WTC11 (cell line): ENCODE data around the gene TAOK3.
"Not testable (repeated sequence)": the region's sequence is repeated elsewhere in the genome, so short reads cannot be mapped to it uniquely, and the experiment has no call there.

Source experiments
- CREB1 ChIP-seq: sonication (generic); formaldehyde crosslinking; IDR thresholded peaks from 2 replicates; pipeline ENCODE4 v1.8.0; 2023; ENCODE audit warnings: mild to moderate bottlenecking, missing genetic modification reagents
- CREM ChIP-seq: sonication (generic); formaldehyde crosslinking; IDR thresholded peaks from 2 replicates; pipeline ENCODE4 v1.8.1; 2022; ENCODE audit warnings: mild to moderate bottlenecking, missing genetic modification reagents, moderate library complexity
- JAZF1 ChIP-seq: fragments of 250-450 bp; sonication (Bioruptor Pico); IDR thresholded peaks from 2 replicates; pipeline ENCODE4 v1.9.0; 2021; ENCODE audit warnings: moderate library complexity, mild to moderate bottlenecking, inconsistent platforms
- NR1H2 ChIP-seq: sonication (generic); formaldehyde crosslinking; IDR thresholded peaks from 2 replicates; pipeline ENCODE4 v1.9.0; 2021; ENCODE audit warnings: mild to moderate bottlenecking, moderate library complexity, missing genetic modification reagents
- NR3C1 ChIP-seq: sonication (generic); formaldehyde crosslinking; conservative IDR thresholded peaks from 2 replicates; pipeline ENCODE4 v1.8.1; 2023; ENCODE audit warnings: low read depth, mild to moderate bottlenecking, missing genetic modification reagents
- OVOL2 ChIP-seq: fragments of 250-450 bp; sonication (Bioruptor Pico); IDR thresholded peaks from 2 replicates; pipeline ENCODE4 v1.9.0; 2021; ENCODE audit warnings: mild to moderate bottlenecking, borderline replicate concordance
- SMAD4 ChIP-seq: sonication (generic); formaldehyde crosslinking; IDR thresholded peaks from 2 replicates; pipeline ENCODE4 v1.8.0; 2022; ENCODE audit warnings: mild to moderate bottlenecking, missing genetic modification reagents
- SP1 ChIP-seq: sonication (generic); formaldehyde crosslinking; conservative IDR thresholded peaks from 2 replicates; pipeline ENCODE4 v1.8.1; 2022; ENCODE audit warnings: missing genetic modification reagents
- ZNF263 ChIP-seq: sonication (generic); formaldehyde crosslinking; IDR thresholded peaks from 2 replicates; pipeline ENCODE4 v1.8.1; 2022; ENCODE audit warnings: low read depth, mild to moderate bottlenecking, moderate library complexity, missing genetic modification reagents
- TF ChIP-seq, protein P1 (sequence below): fragments of 200-600 bp; IDR thresholded peaks from 2 replicates; pipeline ENCODE4 v1.8.0; 2022; ENCODE audit warnings: antibody characterized with exemption
- TF ChIP-seq, protein P2 (sequence below): sonication (generic); formaldehyde crosslinking; IDR thresholded peaks from 2 replicates; pipeline ENCODE4 v1.8.1; 2023; ENCODE audit warnings: mild to moderate bottlenecking, missing genetic modification reagents
- TF ChIP-seq, protein P3 (sequence below): sonication (generic); formaldehyde crosslinking; IDR thresholded peaks from 2 replicates; pipeline ENCODE4 v1.8.1; 2022; ENCODE audit warnings: low read depth, missing genetic modification reagents, borderline replicate concordance
- TF ChIP-seq, protein P4 (sequence below): sonication (generic); formaldehyde crosslinking; IDR thresholded peaks from 2 replicates; pipeline ENCODE4 v1.8.0; 2023; ENCODE audit warnings: missing genetic modification reagents, mild to moderate bottlenecking, borderline replicate concordance

DNA sequence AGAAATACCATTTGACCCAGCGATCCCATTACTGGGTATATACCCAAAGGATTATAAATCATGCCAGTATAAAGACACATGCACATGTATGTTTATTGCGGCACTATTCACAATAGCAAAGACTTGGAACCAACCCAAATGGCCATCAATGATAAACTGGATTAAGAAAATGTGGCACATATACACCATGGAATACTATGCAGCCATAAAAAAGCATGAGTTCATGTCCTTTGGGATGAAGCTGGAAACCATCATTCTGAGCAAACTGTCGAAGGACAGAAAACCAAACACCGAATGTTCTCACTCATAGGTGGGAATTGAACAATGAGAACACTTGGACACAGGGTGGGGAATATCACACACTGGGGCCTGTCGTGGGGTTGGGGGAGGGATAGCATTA, 243.3 kb downstream of the TAOK3 start:
- TF ChIP-seq OVOL2 (CRISPR knock-in tag); NR3C1 (CRISPR knock-in tag); NR1H2 (CRISPR knock-in tag); JAZF1 (CRISPR knock-in tag); CREB1 (CRISPR knock-in tag); CREM (CRISPR knock-in tag); SMAD4; ZNF263; SP1 (CRISPR knock-in tag): not testable (repeated sequence)
- TF ChIP-seq, protein P1, sequence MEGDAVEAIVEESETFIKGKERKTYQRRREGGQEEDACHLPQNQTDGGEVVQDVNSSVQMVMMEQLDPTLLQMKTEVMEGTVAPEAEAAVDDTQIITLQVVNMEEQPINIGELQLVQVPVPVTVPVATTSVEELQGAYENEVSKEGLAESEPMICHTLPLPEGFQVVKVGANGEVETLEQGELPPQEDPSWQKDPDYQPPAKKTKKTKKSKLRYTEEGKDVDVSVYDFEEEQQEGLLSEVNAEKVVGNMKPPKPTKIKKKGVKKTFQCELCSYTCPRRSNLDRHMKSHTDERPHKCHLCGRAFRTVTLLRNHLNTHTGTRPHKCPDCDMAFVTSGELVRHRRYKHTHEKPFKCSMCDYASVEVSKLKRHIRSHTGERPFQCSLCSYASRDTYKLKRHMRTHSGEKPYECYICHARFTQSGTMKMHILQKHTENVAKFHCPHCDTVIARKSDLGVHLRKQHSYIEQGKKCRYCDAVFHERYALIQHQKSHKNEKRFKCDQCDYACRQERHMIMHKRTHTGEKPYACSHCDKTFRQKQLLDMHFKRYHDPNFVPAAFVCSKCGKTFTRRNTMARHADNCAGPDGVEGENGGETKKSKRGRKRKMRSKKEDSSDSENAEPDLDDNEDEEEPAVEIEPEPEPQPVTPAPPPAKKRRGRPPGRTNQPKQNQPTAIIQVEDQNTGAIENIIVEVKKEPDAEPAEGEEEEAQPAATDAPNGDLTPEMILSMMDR = not testable (repeated sequence)
- TF ChIP-seq, protein P2, sequence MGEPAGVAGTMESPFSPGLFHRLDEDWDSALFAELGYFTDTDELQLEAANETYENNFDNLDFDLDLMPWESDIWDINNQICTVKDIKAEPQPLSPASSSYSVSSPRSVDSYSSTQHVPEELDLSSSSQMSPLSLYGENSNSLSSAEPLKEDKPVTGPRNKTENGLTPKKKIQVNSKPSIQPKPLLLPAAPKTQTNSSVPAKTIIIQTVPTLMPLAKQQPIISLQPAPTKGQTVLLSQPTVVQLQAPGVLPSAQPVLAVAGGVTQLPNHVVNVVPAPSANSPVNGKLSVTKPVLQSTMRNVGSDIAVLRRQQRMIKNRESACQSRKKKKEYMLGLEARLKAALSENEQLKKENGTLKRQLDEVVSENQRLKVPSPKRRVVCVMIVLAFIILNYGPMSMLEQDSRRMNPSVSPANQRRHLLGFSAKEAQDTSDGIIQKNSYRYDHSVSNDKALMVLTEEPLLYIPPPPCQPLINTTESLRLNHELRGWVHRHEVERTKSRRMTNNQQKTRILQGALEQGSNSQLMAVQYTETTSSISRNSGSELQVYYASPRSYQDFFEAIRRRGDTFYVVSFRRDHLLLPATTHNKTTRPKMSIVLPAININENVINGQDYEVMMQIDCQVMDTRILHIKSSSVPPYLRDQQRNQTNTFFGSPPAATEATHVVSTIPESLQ = not testable (repeated sequence)
- TF ChIP-seq, protein P3, sequence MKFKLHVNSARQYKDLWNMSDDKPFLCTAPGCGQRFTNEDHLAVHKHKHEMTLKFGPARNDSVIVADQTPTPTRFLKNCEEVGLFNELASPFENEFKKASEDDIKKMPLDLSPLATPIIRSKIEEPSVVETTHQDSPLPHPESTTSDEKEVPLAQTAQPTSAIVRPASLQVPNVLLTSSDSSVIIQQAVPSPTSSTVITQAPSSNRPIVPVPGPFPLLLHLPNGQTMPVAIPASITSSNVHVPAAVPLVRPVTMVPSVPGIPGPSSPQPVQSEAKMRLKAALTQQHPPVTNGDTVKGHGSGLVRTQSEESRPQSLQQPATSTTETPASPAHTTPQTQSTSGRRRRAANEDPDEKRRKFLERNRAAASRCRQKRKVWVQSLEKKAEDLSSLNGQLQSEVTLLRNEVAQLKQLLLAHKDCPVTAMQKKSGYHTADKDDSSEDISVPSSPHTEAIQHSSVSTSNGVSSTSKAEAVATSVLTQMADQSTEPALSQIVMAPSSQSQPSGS (CRISPR knock-in tag) = not testable (repeated sequence)
- TF ChIP-seq, protein P4, sequence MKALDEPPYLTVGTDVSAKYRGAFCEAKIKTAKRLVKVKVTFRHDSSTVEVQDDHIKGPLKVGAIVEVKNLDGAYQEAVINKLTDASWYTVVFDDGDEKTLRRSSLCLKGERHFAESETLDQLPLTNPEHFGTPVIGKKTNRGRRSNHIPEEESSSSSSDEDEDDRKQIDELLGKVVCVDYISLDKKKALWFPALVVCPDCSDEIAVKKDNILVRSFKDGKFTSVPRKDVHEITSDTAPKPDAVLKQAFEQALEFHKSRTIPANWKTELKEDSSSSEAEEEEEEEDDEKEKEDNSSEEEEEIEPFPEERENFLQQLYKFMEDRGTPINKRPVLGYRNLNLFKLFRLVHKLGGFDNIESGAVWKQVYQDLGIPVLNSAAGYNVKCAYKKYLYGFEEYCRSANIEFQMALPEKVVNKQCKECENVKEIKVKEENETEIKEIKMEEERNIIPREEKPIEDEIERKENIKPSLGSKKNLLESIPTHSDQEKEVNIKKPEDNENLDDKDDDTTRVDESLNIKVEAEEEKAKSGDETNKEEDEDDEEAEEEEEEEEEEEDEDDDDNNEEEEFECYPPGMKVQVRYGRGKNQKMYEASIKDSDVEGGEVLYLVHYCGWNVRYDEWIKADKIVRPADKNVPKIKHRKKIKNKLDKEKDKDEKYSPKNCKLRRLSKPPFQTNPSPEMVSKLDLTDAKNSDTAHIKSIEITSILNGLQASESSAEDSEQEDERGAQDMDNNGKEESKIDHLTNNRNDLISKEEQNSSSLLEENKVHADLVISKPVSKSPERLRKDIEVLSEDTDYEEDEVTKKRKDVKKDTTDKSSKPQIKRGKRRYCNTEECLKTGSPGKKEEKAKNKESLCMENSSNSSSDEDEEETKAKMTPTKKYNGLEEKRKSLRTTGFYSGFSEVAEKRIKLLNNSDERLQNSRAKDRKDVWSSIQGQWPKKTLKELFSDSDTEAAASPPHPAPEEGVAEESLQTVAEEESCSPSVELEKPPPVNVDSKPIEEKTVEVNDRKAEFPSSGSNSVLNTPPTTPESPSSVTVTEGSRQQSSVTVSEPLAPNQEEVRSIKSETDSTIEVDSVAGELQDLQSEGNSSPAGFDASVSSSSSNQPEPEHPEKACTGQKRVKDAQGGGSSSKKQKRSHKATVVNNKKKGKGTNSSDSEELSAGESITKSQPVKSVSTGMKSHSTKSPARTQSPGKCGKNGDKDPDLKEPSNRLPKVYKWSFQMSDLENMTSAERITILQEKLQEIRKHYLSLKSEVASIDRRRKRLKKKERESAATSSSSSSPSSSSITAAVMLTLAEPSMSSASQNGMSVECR (CRISPR knock-in tag) = not testable (repeated sequence)
